ENCODE data around the gene FARS2. TPM values are rescaled to one million over a fixed set of nuclear protein-coding genes. Genes with fewer than 3 reads are reported as not detected.

FARS2 gene
- total RNA-seq, 1 experiment from 2014 or later = 15.0 TPM

DNA sequence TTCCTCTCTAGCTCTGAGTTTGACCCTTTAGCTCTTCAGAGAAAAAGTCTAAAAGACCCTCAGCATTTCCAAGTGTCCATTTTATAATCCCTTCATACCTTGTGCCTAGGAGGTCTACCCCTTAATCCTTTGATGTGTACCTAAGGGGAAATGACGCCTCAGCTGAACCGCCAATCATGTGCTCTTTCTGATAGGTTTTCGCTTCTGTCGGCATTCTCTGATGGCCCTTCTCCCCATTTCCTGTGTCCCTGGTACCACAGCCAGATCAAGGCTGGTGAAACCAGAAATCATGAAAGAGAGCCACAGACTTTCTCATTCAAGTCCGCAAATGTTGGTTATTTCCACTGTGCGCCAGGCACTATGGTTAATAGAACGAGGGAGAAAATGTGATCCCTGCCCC is 333.9 kb downstream of the FARS2 start:
- ChIA-PET CTCF (interaction anchor here (1.6 kb wide), 1 partner anchor 124 kb away, joined by 4 read pairs; no protein-coding TSS in a partner anchor), POLR2A (no interaction called here)
- ATAC-seq = no peak
- Mint-ChIP-seq H3K9me3 (no peaks in the 10 kb centered on the region), H3K27me3 (ENCODE audit: low read depth) (no peaks in the 10 kb centered on the region), H3K27ac (no peak overlapping the region; the same call in 1 of the 2 replicates), H3K4me3 (no peak overlapping the region), H3K36me3 (no peaks in the 10 kb centered on the region), H3K4me1 (0 out of 2 replicates have a peak, but pooled peaks cover 3% of the 10 kb centered on the region)
- TF ChIP-seq OVOL2 (CRISPR knock-in tag; IDR thresholded peaks at IDR 0.05; ENCODE audit: borderline replicate concordance) = no peak
- no peak for TF ChIP-seq HMGA2 (CRISPR knock-in tag; IDR thresholded peaks at IDR 0.05)
- no peak for TF ChIP-seq AR (CRISPR knock-in tag; IDR thresholded peaks at IDR 0.05)
- TF ChIP-seq, protein P1, sequence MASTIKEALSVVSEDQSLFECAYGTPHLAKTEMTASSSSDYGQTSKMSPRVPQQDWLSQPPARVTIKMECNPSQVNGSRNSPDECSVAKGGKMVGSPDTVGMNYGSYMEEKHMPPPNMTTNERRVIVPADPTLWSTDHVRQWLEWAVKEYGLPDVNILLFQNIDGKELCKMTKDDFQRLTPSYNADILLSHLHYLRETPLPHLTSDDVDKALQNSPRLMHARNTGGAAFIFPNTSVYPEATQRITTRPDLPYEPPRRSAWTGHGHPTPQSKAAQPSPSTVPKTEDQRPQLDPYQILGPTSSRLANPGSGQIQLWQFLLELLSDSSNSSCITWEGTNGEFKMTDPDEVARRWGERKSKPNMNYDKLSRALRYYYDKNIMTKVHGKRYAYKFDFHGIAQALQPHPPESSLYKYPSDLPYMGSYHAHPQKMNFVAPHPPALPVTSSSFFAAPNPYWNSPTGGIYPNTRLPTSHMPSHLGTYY (CRISPR knock-in tag; IDR thresholded peaks at IDR 0.05) = no peak
- TF ChIP-seq CBFB (CRISPR knock-in tag; IDR thresholded peaks at IDR 0.05; ENCODE audit: low read depth) = no peak
- no peak for TF ChIP-seq ETV6 (CRISPR knock-in tag; IDR thresholded peaks at IDR 0.05)
- no peak for TF ChIP-seq GRHL2 (CRISPR knock-in tag; IDR thresholded peaks at IDR 0.05; ENCODE audit: insufficient replicate concordance, severe bottlenecking)
- TF ChIP-seq ZNF425 (CRISPR knock-in tag; conservative IDR thresholded peaks at IDR 0.05) = no peak
- no peak for TF ChIP-seq MYBL2 (CRISPR knock-in tag; IDR thresholded peaks at IDR 0.05)
- no peak for DNase-seq (ENCODE audit: low spot score)

DNA sequence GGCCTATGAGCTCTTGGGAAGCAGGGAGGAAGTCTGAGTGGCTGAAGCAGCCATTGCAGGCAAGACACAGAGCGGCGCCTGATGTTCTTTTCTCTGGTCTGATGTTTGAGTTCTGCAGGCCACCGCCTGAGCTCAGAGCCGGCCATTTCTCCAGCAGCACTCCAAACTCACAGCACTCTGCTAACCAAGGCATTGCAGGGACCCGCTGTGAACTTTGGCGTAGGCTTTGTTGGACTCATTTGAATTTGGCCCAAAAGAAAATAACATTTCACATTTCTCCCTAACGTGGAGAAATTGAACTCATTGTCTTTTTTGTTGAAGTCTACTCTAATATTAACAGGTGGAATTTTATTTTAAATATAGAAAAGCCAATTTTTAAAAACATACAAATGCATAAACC is 336.1 kb downstream of the FARS2 start:
- ChIA-PET POLR2A (no interaction called here), CTCF (interaction anchor here (1.1 kb wide), 1 partner anchor 126 kb away, joined by 3 read pairs; no protein-coding TSS in a partner anchor)
- Mint-ChIP-seq H3K27me3 (ENCODE audit: low read depth) (no peaks in the 10 kb centered on the region), H3K36me3 (no peaks in the 10 kb centered on the region), H3K4me1 (0 out of 2 replicates have a peak, but pooled peaks cover 3% of the 10 kb centered on the region), H3K9me3 (0 out of 2 replicates have a peak, but pooled peaks cover 3% of the 10 kb centered on the region), H3K4me3 (no peak overlapping the region), H3K27ac (no peak overlapping the region)
- ATAC-seq (no peak), DNase-seq (ENCODE audit: low spot score) (no peak)
- TF ChIP-seq, protein P2, sequence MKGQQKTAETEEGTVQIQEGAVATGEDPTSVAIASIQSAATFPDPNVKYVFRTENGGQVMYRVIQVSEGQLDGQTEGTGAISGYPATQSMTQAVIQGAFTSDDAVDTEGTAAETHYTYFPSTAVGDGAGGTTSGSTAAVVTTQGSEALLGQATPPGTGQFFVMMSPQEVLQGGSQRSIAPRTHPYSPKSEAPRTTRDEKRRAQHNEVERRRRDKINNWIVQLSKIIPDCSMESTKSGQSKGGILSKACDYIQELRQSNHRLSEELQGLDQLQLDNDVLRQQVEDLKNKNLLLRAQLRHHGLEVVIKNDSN (CRISPR knock-in tag; IDR thresholded peaks at IDR 0.05) = no peak
- TF ChIP-seq, protein P3, sequence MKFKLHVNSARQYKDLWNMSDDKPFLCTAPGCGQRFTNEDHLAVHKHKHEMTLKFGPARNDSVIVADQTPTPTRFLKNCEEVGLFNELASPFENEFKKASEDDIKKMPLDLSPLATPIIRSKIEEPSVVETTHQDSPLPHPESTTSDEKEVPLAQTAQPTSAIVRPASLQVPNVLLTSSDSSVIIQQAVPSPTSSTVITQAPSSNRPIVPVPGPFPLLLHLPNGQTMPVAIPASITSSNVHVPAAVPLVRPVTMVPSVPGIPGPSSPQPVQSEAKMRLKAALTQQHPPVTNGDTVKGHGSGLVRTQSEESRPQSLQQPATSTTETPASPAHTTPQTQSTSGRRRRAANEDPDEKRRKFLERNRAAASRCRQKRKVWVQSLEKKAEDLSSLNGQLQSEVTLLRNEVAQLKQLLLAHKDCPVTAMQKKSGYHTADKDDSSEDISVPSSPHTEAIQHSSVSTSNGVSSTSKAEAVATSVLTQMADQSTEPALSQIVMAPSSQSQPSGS (CRISPR knock-in tag; IDR thresholded peaks at IDR 0.05; ENCODE audit: borderline replicate concordance, low read depth) = no peak
- TF ChIP-seq CDX4 (CRISPR knock-in tag; IDR thresholded peaks at IDR 0.05; ENCODE audit: borderline replicate concordance) = no peak
- TF ChIP-seq, protein P4, sequence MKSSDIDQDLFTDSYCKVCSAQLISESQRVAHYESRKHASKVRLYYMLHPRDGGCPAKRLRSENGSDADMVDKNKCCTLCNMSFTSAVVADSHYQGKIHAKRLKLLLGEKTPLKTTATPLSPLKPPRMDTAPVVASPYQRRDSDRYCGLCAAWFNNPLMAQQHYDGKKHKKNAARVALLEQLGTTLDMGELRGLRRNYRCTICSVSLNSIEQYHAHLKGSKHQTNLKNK (CRISPR knock-in tag; IDR thresholded peaks at IDR 0.05) = no peak
- TF ChIP-seq STAT6 (CRISPR knock-in tag; conservative IDR thresholded peaks at IDR 0.05; ENCODE audit: low read depth) = no peak
- no peak for TF ChIP-seq CREB1 (CRISPR knock-in tag; IDR thresholded peaks at IDR 0.05)
- TF ChIP-seq, protein P5, sequence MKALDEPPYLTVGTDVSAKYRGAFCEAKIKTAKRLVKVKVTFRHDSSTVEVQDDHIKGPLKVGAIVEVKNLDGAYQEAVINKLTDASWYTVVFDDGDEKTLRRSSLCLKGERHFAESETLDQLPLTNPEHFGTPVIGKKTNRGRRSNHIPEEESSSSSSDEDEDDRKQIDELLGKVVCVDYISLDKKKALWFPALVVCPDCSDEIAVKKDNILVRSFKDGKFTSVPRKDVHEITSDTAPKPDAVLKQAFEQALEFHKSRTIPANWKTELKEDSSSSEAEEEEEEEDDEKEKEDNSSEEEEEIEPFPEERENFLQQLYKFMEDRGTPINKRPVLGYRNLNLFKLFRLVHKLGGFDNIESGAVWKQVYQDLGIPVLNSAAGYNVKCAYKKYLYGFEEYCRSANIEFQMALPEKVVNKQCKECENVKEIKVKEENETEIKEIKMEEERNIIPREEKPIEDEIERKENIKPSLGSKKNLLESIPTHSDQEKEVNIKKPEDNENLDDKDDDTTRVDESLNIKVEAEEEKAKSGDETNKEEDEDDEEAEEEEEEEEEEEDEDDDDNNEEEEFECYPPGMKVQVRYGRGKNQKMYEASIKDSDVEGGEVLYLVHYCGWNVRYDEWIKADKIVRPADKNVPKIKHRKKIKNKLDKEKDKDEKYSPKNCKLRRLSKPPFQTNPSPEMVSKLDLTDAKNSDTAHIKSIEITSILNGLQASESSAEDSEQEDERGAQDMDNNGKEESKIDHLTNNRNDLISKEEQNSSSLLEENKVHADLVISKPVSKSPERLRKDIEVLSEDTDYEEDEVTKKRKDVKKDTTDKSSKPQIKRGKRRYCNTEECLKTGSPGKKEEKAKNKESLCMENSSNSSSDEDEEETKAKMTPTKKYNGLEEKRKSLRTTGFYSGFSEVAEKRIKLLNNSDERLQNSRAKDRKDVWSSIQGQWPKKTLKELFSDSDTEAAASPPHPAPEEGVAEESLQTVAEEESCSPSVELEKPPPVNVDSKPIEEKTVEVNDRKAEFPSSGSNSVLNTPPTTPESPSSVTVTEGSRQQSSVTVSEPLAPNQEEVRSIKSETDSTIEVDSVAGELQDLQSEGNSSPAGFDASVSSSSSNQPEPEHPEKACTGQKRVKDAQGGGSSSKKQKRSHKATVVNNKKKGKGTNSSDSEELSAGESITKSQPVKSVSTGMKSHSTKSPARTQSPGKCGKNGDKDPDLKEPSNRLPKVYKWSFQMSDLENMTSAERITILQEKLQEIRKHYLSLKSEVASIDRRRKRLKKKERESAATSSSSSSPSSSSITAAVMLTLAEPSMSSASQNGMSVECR (CRISPR knock-in tag; IDR thresholded peaks at IDR 0.05; ENCODE audit: borderline replicate concordance) = no peak
- no peak for TF ChIP-seq EMX1 (CRISPR knock-in tag; IDR thresholded peaks at IDR 0.05)

All from WTC11 (cell line).